Nephron (organoid): ENCODE measurements around the gene SLC4A11.

Source experiments
- H3K27ac Mint-ChIP-seq, 3 experiments: 2 replicates each; pipeline ENCODE4 v1.8.0; 2020; ENCODE audit warnings: mixed read lengths in 3 of 3, mild to moderate bottlenecking in 2 of 3, moderate library complexity in 1 of 3
- H3K27me3 Mint-ChIP-seq: 2 replicates; pipeline ENCODE4 v1.8.0; 2021; ENCODE audit warnings: low read depth, mild to moderate bottlenecking, moderate library complexity, mixed read lengths
- H3K36me3 Mint-ChIP-seq: 2 replicates; pipeline ENCODE4 v1.8.0; 2020; ENCODE audit warnings: low read depth, mixed read lengths
- H3K4me1 Mint-ChIP-seq: 2 replicates; pipeline ENCODE4 v1.8.0; 2020; ENCODE audit warnings: mixed read lengths
- H3K4me3 Mint-ChIP-seq, 3 experiments: 2 replicates each; pipeline ENCODE4 v1.8.0; 2020; ENCODE audit warnings: mild to moderate bottlenecking in 3 of 3, mixed read lengths in 3 of 3, moderate library complexity in 2 of 3
- H3K9me3 Mint-ChIP-seq: 2 replicates; pipeline ENCODE4 v1.8.0; 2020; ENCODE audit warnings: mixed read lengths
- TF ChIP-seq, protein P1 (sequence below), 3 experiments: fragments of 200-600 bp; sonication (generic); IDR thresholded peaks; one replicate each; pipeline ENCODE4 v1.5.0; 2021; ENCODE audit warnings: antibody characterized with exemption in 3 of 3; ENCODE audit not compliant: unreplicated experiment in 3 of 3

Gene SLC4A11

DNA sequence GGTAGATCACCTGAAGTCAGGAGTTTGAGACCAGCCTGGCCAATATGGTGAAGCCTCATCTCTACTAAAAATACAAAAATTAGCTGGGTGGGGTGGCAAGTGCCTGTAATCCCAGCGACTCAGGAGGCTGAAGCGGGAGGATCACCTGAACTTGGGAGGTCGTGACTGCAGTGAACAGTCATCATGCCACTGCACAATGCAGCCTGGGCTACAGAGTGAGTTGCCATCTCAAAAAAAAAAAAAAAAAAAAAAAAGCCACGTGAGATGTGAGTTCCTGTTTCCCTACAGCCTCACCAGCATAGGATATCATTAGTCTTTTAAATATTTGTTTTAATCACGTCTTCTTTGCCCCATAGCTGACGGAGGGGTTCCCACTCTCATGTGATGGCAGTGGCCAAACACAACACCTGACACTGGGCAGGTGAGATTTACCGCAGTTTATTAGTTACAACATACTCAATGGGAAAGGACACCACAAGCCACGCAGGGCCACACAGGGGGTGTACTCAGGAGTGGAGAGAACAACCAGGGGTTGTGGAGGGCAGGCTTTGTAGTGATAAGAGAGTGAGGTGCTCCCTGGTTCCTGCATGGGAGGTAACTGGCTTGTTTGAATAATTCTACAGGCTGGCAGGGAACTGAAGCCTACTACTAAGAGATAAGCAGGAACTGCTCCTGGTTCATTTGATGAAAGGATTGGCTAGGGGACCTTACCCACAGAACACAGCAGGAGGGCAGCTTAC is 61.1 kb downstream of the SLC4A11 start:
- Mint-ChIP-seq H3K27ac (no peak overlapping the region), H3K4me3 (no peak overlapping the region), H3K9me3 (no peaks in the 10 kb centered on the region), H3K36me3 (peaks cover 4% of the 10 kb centered on the region), H3K27me3 (peaks cover 17% of the 10 kb centered on the region), H3K4me1 (peaks cover 14% of the 10 kb centered on the region)
- TF ChIP-seq, protein P1, sequence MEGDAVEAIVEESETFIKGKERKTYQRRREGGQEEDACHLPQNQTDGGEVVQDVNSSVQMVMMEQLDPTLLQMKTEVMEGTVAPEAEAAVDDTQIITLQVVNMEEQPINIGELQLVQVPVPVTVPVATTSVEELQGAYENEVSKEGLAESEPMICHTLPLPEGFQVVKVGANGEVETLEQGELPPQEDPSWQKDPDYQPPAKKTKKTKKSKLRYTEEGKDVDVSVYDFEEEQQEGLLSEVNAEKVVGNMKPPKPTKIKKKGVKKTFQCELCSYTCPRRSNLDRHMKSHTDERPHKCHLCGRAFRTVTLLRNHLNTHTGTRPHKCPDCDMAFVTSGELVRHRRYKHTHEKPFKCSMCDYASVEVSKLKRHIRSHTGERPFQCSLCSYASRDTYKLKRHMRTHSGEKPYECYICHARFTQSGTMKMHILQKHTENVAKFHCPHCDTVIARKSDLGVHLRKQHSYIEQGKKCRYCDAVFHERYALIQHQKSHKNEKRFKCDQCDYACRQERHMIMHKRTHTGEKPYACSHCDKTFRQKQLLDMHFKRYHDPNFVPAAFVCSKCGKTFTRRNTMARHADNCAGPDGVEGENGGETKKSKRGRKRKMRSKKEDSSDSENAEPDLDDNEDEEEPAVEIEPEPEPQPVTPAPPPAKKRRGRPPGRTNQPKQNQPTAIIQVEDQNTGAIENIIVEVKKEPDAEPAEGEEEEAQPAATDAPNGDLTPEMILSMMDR (IDR thresholded peaks at IDR 0.05; ENCODE audit: unreplicated experiment in 3 of 3) = no peak
